ENCODE data around the gene NSL1. TPM values are rescaled to one million over a fixed set of nuclear protein-coding genes. Genes with fewer than 3 reads are reported as not detected.

NSL1 gene
- total and polyA plus RNA-seq, 9 of the 15 experiments (the other 6 are each of a cell fraction or from before 2014, with no cell fraction given): 53.5 to 108 (median 59.1) TPM

DNA sequence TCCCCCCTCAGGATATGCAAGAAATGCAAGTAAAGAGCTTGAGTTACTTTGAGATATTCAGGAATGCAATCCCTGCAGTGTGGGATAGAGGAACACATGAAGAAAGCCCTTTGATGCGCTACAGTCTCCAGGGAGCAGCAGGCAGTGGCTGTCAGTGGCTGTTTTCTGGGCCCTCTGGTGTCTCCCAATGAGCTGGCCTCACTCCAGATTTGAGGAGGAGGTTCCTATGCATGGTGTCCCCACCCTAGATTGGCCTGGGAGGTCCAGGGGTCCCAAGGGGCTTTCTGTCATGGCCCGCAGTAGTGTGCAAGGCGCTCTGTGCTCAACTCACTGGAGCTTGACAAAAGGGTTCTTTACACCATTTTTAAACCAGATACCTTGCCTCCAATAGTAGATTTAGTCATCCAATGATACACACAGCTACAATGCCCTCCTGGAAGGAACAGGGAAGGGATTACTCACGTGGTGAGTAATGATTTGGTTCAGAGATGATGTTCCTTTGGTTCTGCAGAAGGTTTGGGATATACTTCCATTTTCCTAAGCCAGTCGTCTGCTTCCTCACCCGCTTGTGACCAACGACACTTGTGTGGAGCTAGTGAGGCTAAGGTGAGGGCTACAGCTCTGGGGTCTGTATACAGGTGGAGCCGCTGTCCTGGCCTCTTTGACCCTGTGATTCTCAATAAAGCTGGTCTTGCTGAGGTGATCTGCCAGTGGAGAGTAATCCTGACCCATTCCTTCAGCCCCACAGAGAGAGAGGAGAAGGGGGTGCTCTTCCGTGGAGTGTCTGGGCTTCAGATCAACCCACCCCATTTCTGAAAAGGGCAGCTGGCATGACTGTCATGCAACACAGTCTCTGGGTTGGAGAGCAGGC is 98.6 kb downstream of the NSL1 start:
- Histone ChIP-seq H3K36me3 (ENCODE audit: control insufficient read depth, insufficient read depth, low read length) (no peaks in the 10 kb centered on the region), H3K4me3 (no peak overlapping the region), H3K9me3 (replicated peaks; ENCODE audit: control insufficient read depth, insufficient read depth, low read depth, low read length) (no peaks in the 10 kb centered on the region), H3K4me2 (ENCODE audit: insufficient read depth, low read length) (no peak overlapping the region), H3K9ac (ENCODE audit: insufficient read depth in 1 of 2, low read depth in 2 of 2, low read length in 2 of 2) (no peak overlapping the region), H4K20me1 (replicated peaks; ENCODE audit: control insufficient read depth, insufficient read depth, low read length) (no peaks in the 10 kb centered on the region), H3K79me2 (ENCODE audit: control insufficient read depth, insufficient read depth, low read length) (no peaks in the 10 kb centered on the region), H3K27me3 (ENCODE audit: control insufficient read depth in 2 of 2, insufficient read depth in 2 of 2, low read length in 2 of 2) (peaks cover 71 to 89% of the 10 kb centered on the region in 2 experiments), H3K27ac (ENCODE audit: extremely low read depth, low read depth, low read length) (no peak overlapping the region), H3K9me1 (ENCODE audit: control insufficient read depth, insufficient read depth, low read length) (no peaks in the 10 kb centered on the region), H3K4me1 (replicated peaks in 1 of 2; ENCODE audit: control insufficient read depth in 2 of 2, insufficient read depth in 2 of 2, low read length in 2 of 2) (peaks cover 0 to 4% of the 10 kb centered on the region in 2 experiments; a peak in 2 of 5 replicates), H2AFZ (ENCODE audit: low read depth, low read length) (no peak overlapping the region)
- no peak for FAIRE-seq
- POLR2A ChIA-PET: interaction anchor here (0.6 to 1.5 kb wide), 4 partner anchors 9 to 58 kb away, joined by 3 to 5 read pairs (median 4); no protein-coding TSS in a partner anchor
- DNase-seq (ENCODE audit: extremely low read depth in 1 of 4, low spot score in 3 of 4): no peak
- no peak for ATAC-seq
- in situ Hi-C loops (cut with MboI) (no loop called here), intact Hi-C loops (cut with micrococcal nuclease) (loop anchor here (10.0 kb wide), 1 partner anchor 222 kb away; no protein-coding TSS in a partner anchor)
- BruUV-seq (replicated peaks): no TSS peak
- WGBS (ENCODE audit: insufficient coverage, low coverage, missing lambda C conversion rate): 3% methylated on average over 9 of the region's 9 CpGs
- CTCF ChIA-PET (ENCODE audit: low intra/inter-chr PET ratio): no interaction called here
- no peak for TF ChIP-seq RFX1 (IDR thresholded peaks at IDR 0.05)
- no peak for TF ChIP-seq GABPB1 (CRISPR knock-in tag; IDR thresholded peaks at IDR 0.05)
- no peak for TF ChIP-seq RBBP5 (IDR thresholded peaks at IDR 0.05; ENCODE audit: borderline replicate concordance, insufficient read depth, low read length, poor library complexity, severe bottlenecking)
- no peak for TF ChIP-seq HNRNPH1 (optimal IDR thresholded peaks at IDR 0.05; ENCODE audit: low read depth, low read length)
- TF ChIP-seq, protein P1, sequence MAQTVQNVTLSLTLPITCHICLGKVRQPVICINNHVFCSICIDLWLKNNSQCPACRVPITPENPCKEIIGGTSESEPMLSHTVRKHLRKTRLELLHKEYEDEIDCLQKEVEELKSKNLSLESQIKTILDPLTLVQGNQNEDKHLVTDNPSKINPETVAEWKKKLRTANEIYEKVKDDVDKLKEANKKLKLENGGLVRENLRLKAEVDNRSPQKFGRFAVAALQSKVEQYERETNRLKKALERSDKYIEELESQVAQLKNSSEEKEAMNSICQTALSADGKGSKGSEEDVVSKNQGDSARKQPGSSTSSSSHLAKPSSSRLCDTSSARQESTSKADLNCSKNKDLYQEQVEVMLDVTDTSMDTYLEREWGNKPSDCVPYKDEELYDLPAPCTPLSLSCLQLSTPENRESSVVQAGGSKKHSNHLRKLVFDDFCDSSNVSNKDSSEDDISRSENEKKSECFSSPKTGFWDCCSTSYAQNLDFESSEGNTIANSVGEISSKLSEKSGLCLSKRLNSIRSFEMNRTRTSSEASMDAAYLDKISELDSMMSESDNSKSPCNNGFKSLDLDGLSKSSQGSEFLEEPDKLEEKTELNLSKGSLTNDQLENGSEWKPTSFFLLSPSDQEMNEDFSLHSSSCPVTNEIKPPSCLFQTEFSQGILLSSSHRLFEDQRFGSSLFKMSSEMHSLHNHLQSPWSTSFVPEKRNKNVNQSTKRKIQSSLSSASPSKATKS (CRISPR knock-in tag; IDR thresholded peaks at IDR 0.05): no peak
- no peak for TF ChIP-seq CBX1 (IDR thresholded peaks at IDR 0.05; ENCODE audit: low read depth)
- TF ChIP-seq CUX1 (CRISPR knock-in tag; IDR thresholded peaks at IDR 0.05): no peak
- no peak for TF ChIP-seq TFAM (CRISPR knock-in tag; conservative IDR thresholded peaks at IDR 0.05)
- no peak for TF ChIP-seq ASH1L (IDR thresholded peaks at IDR 0.05; ENCODE audit: borderline replicate concordance, low read depth, partially characterized antibody)
- TF ChIP-seq, protein P2, sequence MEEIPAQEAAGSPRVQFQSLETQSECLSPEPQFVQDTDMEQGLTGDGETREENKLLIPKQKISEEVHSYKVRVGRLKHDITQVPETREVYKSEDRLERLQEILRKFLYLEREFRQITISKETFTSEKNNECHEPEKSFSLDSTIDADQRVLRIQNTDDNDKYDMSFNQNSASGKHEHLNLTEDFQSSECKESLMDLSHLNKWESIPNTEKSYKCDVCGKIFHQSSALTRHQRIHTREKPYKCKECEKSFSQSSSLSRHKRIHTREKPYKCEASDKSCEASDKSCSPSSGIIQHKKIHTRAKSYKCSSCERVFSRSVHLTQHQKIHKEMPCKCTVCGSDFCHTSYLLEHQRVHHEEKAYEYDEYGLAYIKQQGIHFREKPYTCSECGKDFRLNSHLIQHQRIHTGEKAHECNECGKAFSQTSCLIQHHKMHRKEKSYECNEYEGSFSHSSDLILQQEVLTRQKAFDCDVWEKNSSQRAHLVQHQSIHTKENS (CRISPR knock-in tag; IDR thresholded peaks at IDR 0.05): no peak

Data from K562 (cell line).